HG03354 (cell line): ENCODE data around the gene ABI3BP.

Experiments used
- ATAC-seq: cut with Tn5 transposase; IDR thresholded peaks from one replicate; pipeline ENCODE4 v1.9.1; 2021; ENCODE audit warnings: mild to moderate bottlenecking; ENCODE audit not compliant: unreplicated experiment, poor library complexity, severe bottlenecking

Gene ABI3BP

GRCh38 chr3:100992231-100993012 lies 799 bp downstream of the ABI3BP start:
- ATAC-seq, result no peak

GRCh38 chr3:100988080-100988479 lies 5.1 kb downstream of the ABI3BP start:
- no peak for ATAC-seq

GRCh38 chr3:100984308-100984707 lies 8.9 kb downstream of the ABI3BP start:
- no peak for ATAC-seq

- no peak for ATAC-seq
Observed at GRCh38 chr3:100982710-100983109, 10.5 kb downstream of the ABI3BP start.

- ATAC-seq, result no peak
Observed at GRCh38 chr3:100981164-100981911, 11.9 kb downstream of the ABI3BP start.

- no peak for ATAC-seq
Observed at GRCh38 chr3:100978011-100978659, 15.1 kb downstream of the ABI3BP start.

- no peak for ATAC-seq
Observed at GRCh38 chr3:100976611-100977010, 16.6 kb downstream of the ABI3BP start.

- no peak for ATAC-seq
Observed at GRCh38 chr3:100975714-100976113, 17.5 kb downstream of the ABI3BP start.

GRCh38 chr3:100973594-100973993 lies 19.6 kb downstream of the ABI3BP start:
- no peak for ATAC-seq

GRCh38 chr3:100972867-100973266 lies 20.4 kb downstream of the ABI3BP start:
- no peak for ATAC-seq

GRCh38 chr3:100972301-100972844 lies 20.8 kb downstream of the ABI3BP start:
- no peak for ATAC-seq

- no peak for ATAC-seq
Observed at GRCh38 chr3:100971798-100972197, 21.4 kb downstream of the ABI3BP start.

GRCh38 chr3:100970477-100970990 lies 22.7 kb downstream of the ABI3BP start:
- no peak for ATAC-seq

GRCh38 chr3:100968932-100969906 lies 24.0 kb downstream of the ABI3BP start:
- no peak for ATAC-seq

- no peak for ATAC-seq
Observed at GRCh38 chr3:100966807-100967206, 26.4 kb downstream of the ABI3BP start.

GRCh38 chr3:100966049-100966491 lies 27.2 kb downstream of the ABI3BP start:
- no peak for ATAC-seq

GRCh38 chr3:100963041-100963440 lies 30.2 kb downstream of the ABI3BP start:
- ATAC-seq, result no peak

GRCh38 chr3:100957261-100957986 lies 35.8 kb downstream of the ABI3BP start:
- no peak for ATAC-seq
